A673 (cell line): ENCODE results near the gene EED. TPM values are rescaled to one million over a fixed set of nuclear protein-coding genes. Genes with fewer than 3 reads are reported as not detected.

ENCODE experiments used
- BruUV-seq: library from RNA; stranded (reverse); fragments of 400-500 nt; replicated peaks from 2 replicates; lab custom pipeline; 2021; lab: Mats Ljungman, UMichigan
- CTCF ChIA-PET: fragments of 300-600 bp; sonication (Branson Sonifier 250); formaldehyde crosslinking; loops from one replicate; lab custom pipeline; 2022; ENCODE audit warnings: antibody characterized with exemption; lab: Charles Lee
- POLR2A ChIA-PET: fragments of 300-600 bp; sonication (Branson Sonifier 250); formaldehyde crosslinking; loops from one replicate; lab custom pipeline; 2022; ENCODE audit warnings: antibody characterized with exemption; ENCODE audit not compliant: low non-redundant PET; lab: Charles Lee
- DNase-seq: peaks from one replicate; pipeline ENCODE4 v3.0.0-alpha.2; 2015; ENCODE audit warnings: low spot score
- H3K27ac ChIP-seq: fragments of 200-600 bp; sonication (generic); 2 replicates; pipeline ENCODE4 v1.5.1; 2016; ENCODE audit warnings: mixed run types, low read depth, mild to moderate bottlenecking, mixed read lengths, antibody characterized with exemption, low read length; ENCODE audit not compliant: poor library complexity, severe bottlenecking
- H3K27me3 ChIP-seq: fragments of 200-600 bp; sonication (generic); replicated peaks from 2 replicates; pipeline ENCODE4 v1.6.1; 2017; ENCODE audit warnings: mixed run types, low read depth, mild to moderate bottlenecking, mixed read lengths, antibody characterized with exemption, low read length; ENCODE audit not compliant: insufficient read depth, poor library complexity
- H3K36me3 ChIP-seq: fragments of 200-600 bp; sonication (generic); 2 replicates; pipeline ENCODE4 v1.6.1; 2016; ENCODE audit warnings: mixed run types, mild to moderate bottlenecking, mixed read lengths, antibody characterized with exemption, low read length; ENCODE audit not compliant: insufficient read depth, poor library complexity, severe bottlenecking
- H3K4me1 ChIP-seq: fragments of 200-600 bp; sonication (generic); 2 replicates; pipeline ENCODE4 v1.6.1; 2017; ENCODE audit warnings: mixed run types, mild to moderate bottlenecking, mixed read lengths, antibody characterized with exemption, low read length; ENCODE audit not compliant: insufficient read depth, poor library complexity, severe bottlenecking
- H3K4me3 ChIP-seq: fragments of 200-600 bp; sonication (generic); 2 replicates; pipeline ENCODE4 v1.5.1; 2016; ENCODE audit warnings: low read depth, mixed run types, mild to moderate bottlenecking, mixed read lengths, low read length; ENCODE audit not compliant: poor library complexity, severe bottlenecking
- H3K9me3 ChIP-seq: fragments of 200-600 bp; sonication (generic); 2 replicates; pipeline ENCODE4 v1.6.1; 2016; ENCODE audit warnings: mixed run types, low read depth, mild to moderate bottlenecking, mixed read lengths, antibody characterized with exemption, low read length; ENCODE audit not compliant: poor library complexity, severe bottlenecking
- CTCF ChIP-seq: fragments of 300-800, 200-600 bp; sonication (generic); conservative IDR thresholded peaks from 2 replicates; pipeline ENCODE4 v1.5.1; 2017; ENCODE audit warnings: low read depth, mild to moderate bottlenecking, antibody characterized with exemption, low read length, moderate library complexity, mixed read lengths
- EZH2 ChIP-seq: fragments of 200-600 bp; sonication (generic); IDR thresholded peaks from 2 replicates; pipeline ENCODE4 v1.6.1; 2017; ENCODE audit warnings: borderline replicate concordance, low read depth, mild to moderate bottlenecking, mixed read lengths, antibody characterized with exemption, low read length; ENCODE audit not compliant: poor library complexity, severe bottlenecking
- intact Hi-C: fragments of 100-400 bp; cut with micrococcal nuclease; formaldehyde crosslinking; loops from one replicate; pipeline ENCODE4 v1.10.0; 2022; ENCODE audit not compliant: unreplicated experiment
- total RNA-seq: library from RNA; stranded (reverse); gene quantifications from 2 replicates; pipeline ENCODE4 v1.2.3, GENCODE V29; 2021

Gene EED
- total RNA-seq, 1 experiment from 2014 or later, result 43.4 TPM

GRCh38 chr11:86256608-86257007 lies 12.1 kb downstream of the EED start:
- Histone ChIP-seq H3K27ac (no peak overlapping the region), H3K4me3 (no peak overlapping the region), H3K4me1 (peaks cover 3% of the 10 kb centered on the region), H3K36me3 (peaks cover 28% of the 10 kb centered on the region), H3K9me3 (no peaks in the 10 kb centered on the region), H3K27me3 (no peaks in the 10 kb centered on the region)
- ChIA-PET CTCF (no interaction called here), POLR2A (no interaction called here)
- no peak for DNase-seq
- intact Hi-C loops, result no loop called here
- no TSS peak for BruUV-seq
- TF ChIP-seq EZH2 (no peak), CTCF (no peak)

- Histone ChIP-seq H3K36me3 (peaks cover 28% of the 10 kb centered on the region), H3K27me3 (no peaks in the 10 kb centered on the region), H3K4me1 (no peaks in the 10 kb centered on the region), H3K9me3 (no peaks in the 10 kb centered on the region), H3K27ac (no peak overlapping the region), H3K4me3 (no peak overlapping the region)
- DNase-seq, result no peak
- intact Hi-C loops, result no loop called here
- BruUV-seq, result no TSS peak
- ChIA-PET CTCF (no interaction called here), POLR2A (no interaction called here)
- no peak for TF ChIP-seq EZH2
- TF ChIP-seq CTCF, result no peak
Observed at GRCh38 chr11:86257446-86257845, 12.9 kb downstream of the EED start.

- no peak overlapping the region for H3K4me3 ChIP-seq
- intact Hi-C loops, result no loop called here
- no TSS peak for BruUV-seq
- DNase-seq, result no peak
- H3K9me3 ChIP-seq, result no peaks in the 10 kb centered on the region
- no peaks in the 10 kb centered on the region for H3K4me1 ChIP-seq
- ChIA-PET CTCF (no interaction called here), POLR2A (no interaction called here)
- no peaks in the 10 kb centered on the region for H3K27me3 ChIP-seq
- TF ChIP-seq EZH2 (no peak), CTCF (no peak)
- no peak overlapping the region for H3K27ac ChIP-seq
- peaks cover 21% of the 10 kb centered on the region for H3K36me3 ChIP-seq
Observed at GRCh38 chr11:86259730-86260129, 15.2 kb downstream of the EED start.
